Nephron progenitor cell (in vitro differentiated cells): ENCODE data around the gene TRPC6.

Source experiments
- DNase-seq: peaks from one replicate; pipeline ENCODE4 v3.0.0; 2021
- H3K27ac Mint-ChIP-seq: 2 replicates; pipeline ENCODE4 v1.8.0; 2021; ENCODE audit warnings: mild to moderate bottlenecking, moderate library complexity, mixed read lengths
- H3K27me3 Mint-ChIP-seq: 2 replicates; pipeline ENCODE4 v1.8.0; 2021; ENCODE audit warnings: mild to moderate bottlenecking, low read depth, mixed read lengths; ENCODE audit not compliant: poor library complexity
- H3K36me3 Mint-ChIP-seq: 2 replicates; pipeline ENCODE4 v1.8.0; 2021; ENCODE audit warnings: low read depth, mixed read lengths
- H3K4me1 Mint-ChIP-seq: 2 replicates; pipeline ENCODE4 v1.8.0; 2021; ENCODE audit warnings: mixed read lengths
- H3K4me3 Mint-ChIP-seq: 2 replicates; pipeline ENCODE4 v1.8.0; 2021; ENCODE audit warnings: mild to moderate bottlenecking, moderate library complexity, mixed read lengths
- H3K9me3 Mint-ChIP-seq: 2 replicates; pipeline ENCODE4 v1.8.0; 2021; ENCODE audit warnings: mild to moderate bottlenecking, moderate library complexity, mixed read lengths
- TF ChIP-seq, protein P1 (sequence below): fragments of 200-600 bp; sonication (generic); IDR thresholded peaks from 2 replicates; pipeline ENCODE4 v1.5.0; 2021; ENCODE audit warnings: antibody characterized with exemption

TRPC6 gene

DNA sequence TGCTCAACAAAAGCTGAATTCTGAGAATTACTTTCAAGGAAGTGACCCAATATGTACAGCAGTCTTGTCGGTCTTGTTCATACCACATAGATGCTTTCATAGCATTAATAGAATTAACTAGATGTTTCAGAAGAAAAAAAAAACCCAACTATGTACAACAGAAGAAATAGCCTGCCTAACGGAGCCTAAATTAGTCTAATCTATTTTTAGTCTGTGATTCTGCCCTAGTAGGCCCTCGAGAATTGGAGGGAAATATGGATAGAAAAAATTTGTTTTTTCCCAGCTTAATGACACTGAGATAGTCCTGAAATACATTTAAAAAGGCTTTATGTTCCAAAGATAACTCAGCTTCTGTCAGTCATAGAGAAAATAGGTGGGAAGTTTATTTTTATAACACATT lies 17.1 kb upstream of the TRPC6 start:
- DNase-seq: no peak
- Mint-ChIP-seq H3K27ac (no peak overlapping the region), H3K4me3 (no peak overlapping the region), H3K27me3 (peaks cover 4% of the 10 kb centered on the region), H3K4me1 (peaks cover 6% of the 10 kb centered on the region), H3K9me3 (no peaks in the 10 kb centered on the region), H3K36me3 (no peaks in the 10 kb centered on the region)
- TF ChIP-seq, protein P1, sequence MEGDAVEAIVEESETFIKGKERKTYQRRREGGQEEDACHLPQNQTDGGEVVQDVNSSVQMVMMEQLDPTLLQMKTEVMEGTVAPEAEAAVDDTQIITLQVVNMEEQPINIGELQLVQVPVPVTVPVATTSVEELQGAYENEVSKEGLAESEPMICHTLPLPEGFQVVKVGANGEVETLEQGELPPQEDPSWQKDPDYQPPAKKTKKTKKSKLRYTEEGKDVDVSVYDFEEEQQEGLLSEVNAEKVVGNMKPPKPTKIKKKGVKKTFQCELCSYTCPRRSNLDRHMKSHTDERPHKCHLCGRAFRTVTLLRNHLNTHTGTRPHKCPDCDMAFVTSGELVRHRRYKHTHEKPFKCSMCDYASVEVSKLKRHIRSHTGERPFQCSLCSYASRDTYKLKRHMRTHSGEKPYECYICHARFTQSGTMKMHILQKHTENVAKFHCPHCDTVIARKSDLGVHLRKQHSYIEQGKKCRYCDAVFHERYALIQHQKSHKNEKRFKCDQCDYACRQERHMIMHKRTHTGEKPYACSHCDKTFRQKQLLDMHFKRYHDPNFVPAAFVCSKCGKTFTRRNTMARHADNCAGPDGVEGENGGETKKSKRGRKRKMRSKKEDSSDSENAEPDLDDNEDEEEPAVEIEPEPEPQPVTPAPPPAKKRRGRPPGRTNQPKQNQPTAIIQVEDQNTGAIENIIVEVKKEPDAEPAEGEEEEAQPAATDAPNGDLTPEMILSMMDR: no peak

- no peak for DNase-seq
- no peaks in the 10 kb centered on the region for H3K36me3 Mint-ChIP-seq
- no peak overlapping the region for H3K27ac Mint-ChIP-seq
- H3K4me1 Mint-ChIP-seq: peaks cover 37% of the 10 kb centered on the region
- no peaks in the 10 kb centered on the region for H3K9me3 Mint-ChIP-seq
- TF ChIP-seq, protein P1: no peak
- no peak overlapping the region for H3K4me3 Mint-ChIP-seq
- peaks cover 32% of the 10 kb centered on the region for H3K27me3 Mint-ChIP-seq
These were observed 3.2 kb upstream of the TRPC6 start for GRCh38 chr11:101586965-101587364.

GRCh38 chr11:101584655-101585054 lies 848 bp upstream of the TRPC6 start:
- Mint-ChIP-seq H3K36me3 (peaks cover 4% of the 10 kb centered on the region), H3K4me1 (peaks cover 37% of the 10 kb centered on the region), H3K4me3 (no peak overlapping the region), H3K27ac (no peak overlapping the region), H3K9me3 (peaks cover 4% of the 10 kb centered on the region), H3K27me3 (peaks cover 37% of the 10 kb centered on the region)
- TF ChIP-seq, protein P1: no peak
- DNase-seq: peak; percentile 16

DNA sequence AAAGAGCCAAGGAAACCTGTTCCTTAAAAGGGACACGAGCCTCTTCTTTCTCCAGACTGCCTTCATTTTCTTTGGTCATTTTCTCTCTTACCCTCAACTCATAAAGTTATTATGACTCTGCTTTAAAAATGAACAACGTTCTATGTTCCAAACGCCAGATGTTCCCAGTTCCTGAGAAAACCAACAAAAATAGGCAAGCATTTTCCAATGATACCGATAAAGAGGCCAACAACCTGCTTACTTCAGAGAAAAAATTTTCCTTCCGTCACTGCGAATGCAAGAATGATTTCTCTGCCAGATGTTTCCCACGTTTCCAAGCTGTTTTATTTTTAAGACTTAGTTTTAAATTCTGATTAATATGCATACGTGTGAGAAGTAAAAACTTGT lies 315 bp upstream of the TRPC6 start:
- Mint-ChIP-seq H3K4me1 (peaks cover 37% of the 10 kb centered on the region), H3K36me3 (peaks cover 9% of the 10 kb centered on the region), H3K27ac (no peak overlapping the region), H3K9me3 (peaks cover 10% of the 10 kb centered on the region), H3K4me3 (peak overlapping the region; percentile 87), H3K27me3 (peaks cover 40% of the 10 kb centered on the region)
- DNase-seq: no peak
- TF ChIP-seq, protein P1: no peak

- peaks cover 17% of the 10 kb centered on the region for H3K9me3 Mint-ChIP-seq
- H3K4me3 Mint-ChIP-seq: peak overlapping the region; percentile 87
- DNase-seq: no peak
- H3K36me3 Mint-ChIP-seq: peaks cover 9% of the 10 kb centered on the region
- peaks cover 40% of the 10 kb centered on the region for H3K27me3 Mint-ChIP-seq
- H3K4me1 Mint-ChIP-seq: peaks cover 37% of the 10 kb centered on the region
- TF ChIP-seq, protein P1: no peak
- H3K27ac Mint-ChIP-seq: no peak overlapping the region
These were observed 887 bp downstream of the TRPC6 start for GRCh38 chr11:101582989-101583250.

DNA sequence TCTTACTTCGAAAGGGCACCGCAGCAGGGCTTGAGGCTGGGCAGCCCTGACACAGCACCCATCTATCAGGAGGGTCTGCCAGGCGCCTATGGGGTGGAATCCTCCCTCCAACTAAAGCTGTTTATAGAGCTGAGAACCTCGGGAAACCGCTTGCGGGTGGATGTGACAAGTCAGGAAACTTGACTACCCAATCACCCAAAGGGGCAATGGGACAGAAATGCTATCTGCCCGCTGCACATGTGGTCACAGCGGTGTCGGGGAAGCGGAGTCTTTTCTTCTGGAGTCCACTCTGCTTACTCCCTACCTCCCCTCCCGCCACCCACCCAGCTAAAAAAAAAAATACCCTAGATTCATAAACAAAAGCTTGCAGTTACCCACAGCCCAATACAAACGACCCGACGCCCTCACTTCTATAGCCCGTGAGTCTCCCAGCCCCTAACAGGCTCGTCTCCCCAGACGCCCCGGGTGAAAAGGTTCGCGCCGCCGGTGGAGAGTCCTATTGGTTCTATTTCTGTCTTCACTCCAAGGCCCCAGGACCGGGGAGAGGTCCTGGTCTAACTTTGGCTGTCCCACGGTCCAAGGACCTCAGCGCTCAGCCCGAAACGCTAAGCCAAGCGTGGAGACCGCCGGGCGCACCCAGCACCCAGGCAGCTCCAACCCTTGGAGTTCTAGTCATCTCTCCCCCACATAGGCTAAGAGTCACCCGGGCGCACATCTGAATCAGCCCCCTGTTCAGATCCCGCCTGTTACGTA lies 1.4 kb downstream of the TRPC6 start:
- peaks cover 9% of the 10 kb centered on the region for H3K36me3 Mint-ChIP-seq
- peaks cover 18% of the 10 kb centered on the region for H3K9me3 Mint-ChIP-seq
- H3K4me3 Mint-ChIP-seq: peak overlapping the region; percentile 87
- peaks cover 40% of the 10 kb centered on the region for H3K4me1 Mint-ChIP-seq
- H3K27me3 Mint-ChIP-seq: peaks cover 40% of the 10 kb centered on the region
- no peak overlapping the region for H3K27ac Mint-ChIP-seq
- TF ChIP-seq, protein P1: no peak
- peak; percentile 32 for DNase-seq
